DND-41 (cell line): Measurements from ENCODE around the gene PIKFYVE.

ENCODE experiments used
- EZH2 ChIP-seq: IDR thresholded peaks from 3 replicates; pipeline ENCODE4 v1.6.1; 2012; ENCODE audit warnings: borderline replicate concordance, low read depth, mild to moderate bottlenecking, moderate library complexity, low read length, inconsistent platforms; ENCODE audit not compliant: severe bottlenecking
- TF ChIP-seq, protein P1 (sequence below): IDR thresholded peaks from 2 replicates; pipeline ENCODE4 v1.5.1; 2012; ENCODE audit warnings: borderline replicate concordance, low read length, moderate library complexity, mild to moderate bottlenecking; ENCODE audit not compliant: poor library complexity, severe bottlenecking; ENCODE audit errors: extremely low read depth

DNA sequence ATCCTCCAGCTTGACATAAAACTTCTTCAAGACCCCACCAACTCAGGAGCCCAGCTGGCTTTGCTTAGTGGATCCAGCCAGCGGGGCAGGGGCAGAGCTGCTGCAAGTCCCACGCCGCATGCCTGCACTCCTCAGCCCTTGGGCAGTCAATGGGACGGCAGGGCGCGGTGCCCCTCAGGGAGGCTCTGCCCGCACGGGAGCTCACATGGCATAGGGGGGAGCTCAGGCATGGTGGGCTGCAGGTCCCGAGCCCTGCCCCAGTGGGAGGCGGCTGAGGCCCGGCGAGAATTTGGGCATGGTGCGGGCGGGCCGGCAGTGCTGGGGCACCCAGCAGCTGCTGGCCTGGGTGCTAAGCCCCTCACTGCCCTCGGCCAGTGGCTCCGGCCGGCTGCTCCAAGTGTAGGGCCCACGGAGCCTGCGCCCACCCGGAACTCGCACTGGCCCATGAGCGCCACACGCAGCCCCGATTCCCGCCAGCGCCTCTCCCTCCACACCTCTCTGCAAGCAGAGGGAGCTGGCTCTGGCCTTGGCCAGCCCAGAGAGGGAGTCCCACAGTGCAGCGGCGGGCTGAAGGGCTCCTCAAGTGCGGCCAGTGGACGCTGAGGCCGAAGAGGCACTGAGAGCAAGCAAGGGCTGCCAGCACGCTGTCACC, 38.3 kb upstream of the PIKFYVE start:
- TF ChIP-seq, protein P1, sequence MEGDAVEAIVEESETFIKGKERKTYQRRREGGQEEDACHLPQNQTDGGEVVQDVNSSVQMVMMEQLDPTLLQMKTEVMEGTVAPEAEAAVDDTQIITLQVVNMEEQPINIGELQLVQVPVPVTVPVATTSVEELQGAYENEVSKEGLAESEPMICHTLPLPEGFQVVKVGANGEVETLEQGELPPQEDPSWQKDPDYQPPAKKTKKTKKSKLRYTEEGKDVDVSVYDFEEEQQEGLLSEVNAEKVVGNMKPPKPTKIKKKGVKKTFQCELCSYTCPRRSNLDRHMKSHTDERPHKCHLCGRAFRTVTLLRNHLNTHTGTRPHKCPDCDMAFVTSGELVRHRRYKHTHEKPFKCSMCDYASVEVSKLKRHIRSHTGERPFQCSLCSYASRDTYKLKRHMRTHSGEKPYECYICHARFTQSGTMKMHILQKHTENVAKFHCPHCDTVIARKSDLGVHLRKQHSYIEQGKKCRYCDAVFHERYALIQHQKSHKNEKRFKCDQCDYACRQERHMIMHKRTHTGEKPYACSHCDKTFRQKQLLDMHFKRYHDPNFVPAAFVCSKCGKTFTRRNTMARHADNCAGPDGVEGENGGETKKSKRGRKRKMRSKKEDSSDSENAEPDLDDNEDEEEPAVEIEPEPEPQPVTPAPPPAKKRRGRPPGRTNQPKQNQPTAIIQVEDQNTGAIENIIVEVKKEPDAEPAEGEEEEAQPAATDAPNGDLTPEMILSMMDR, result no peak
- no peak for TF ChIP-seq EZH2
